Ascending aorta (tissue), 2 donors: ENCODE measurements around the gene RPS2. TPM values are rescaled to one million over a fixed set of nuclear protein-coding genes. Genes with fewer than 3 reads are reported as not detected.
A peak's percentile ranks its signal among the peaks of the same experiment; 100 is the strongest.
"Not testable (repeated sequence)": the region's sequence is repeated elsewhere in the genome, so short reads cannot be mapped to it uniquely, and the experiment has no call there.

ENCODE experiments used
- DNase-seq, 2 donors: peaks; one replicate each; pipeline ENCODE4 v3.0.0-alpha.2; 2019; ENCODE audit warnings: low spot score in 2 of 2
- H3K27ac ChIP-seq, 2 donors: fragments of 200-600 bp; sonication (generic); one replicate each; pipeline ENCODE4 v1.5.1; 2016 to 2017; ENCODE audit warnings: mild to moderate bottlenecking in 1 of 2
- H3K27me3 ChIP-seq: fragments of 200-600 bp; sonication (generic); one replicate; pipeline ENCODE4 v1.5.1; 2017
- H3K36me3 ChIP-seq, 2 donors: fragments of 200-600 bp; sonication (generic); one replicate each; pipeline ENCODE4 v1.5.1; 2016
- H3K4me1 ChIP-seq, 2 donors: fragments of 200-600 bp; sonication (generic); one replicate each; pipeline ENCODE4 v1.5.1; 2016 to 2017; ENCODE audit warnings: mild to moderate bottlenecking in 1 of 2
- H3K4me3 ChIP-seq, 2 donors: fragments of 200-600 bp; sonication (generic); one replicate each; pipeline ENCODE4 v1.5.1; 2016 to 2017; ENCODE audit warnings: mild to moderate bottlenecking in 1 of 2
- H3K9me3 ChIP-seq, 2 donors: fragments of 200-600 bp; sonication (generic); one replicate each; pipeline ENCODE4 v1.5.1; 2016
- CTCF ChIP-seq, 3 experiments: fragments of 200-600 bp in 2 of 3; fragments of 450-650 bp in 1 of 3; sonication (generic) in 2 of 3; IDR thresholded peaks; one replicate each; pipeline ENCODE4 v1.5.1; 2016 to 2019; ENCODE audit warnings: antibody characterized with exemption in 3 of 3, mild to moderate bottlenecking in 1 of 3, moderate library complexity in 1 of 3
- intact Hi-C: fragments of 100-400 bp; cut with DNase I; formaldehyde crosslinking; loops from one replicate; pipeline ENCODE4 v1.15.1; 2023
- total RNA-seq: library from RNA; depleted of rRNA; stranded (reverse); fragments of >200 nt; gene quantifications from one replicate; pipeline ENCODE4 v1.1.0, GENCODE V29; 2016

RPS2 gene
- total RNA-seq, 1 donor from 2014 or later = 2,866 TPM

DNA sequence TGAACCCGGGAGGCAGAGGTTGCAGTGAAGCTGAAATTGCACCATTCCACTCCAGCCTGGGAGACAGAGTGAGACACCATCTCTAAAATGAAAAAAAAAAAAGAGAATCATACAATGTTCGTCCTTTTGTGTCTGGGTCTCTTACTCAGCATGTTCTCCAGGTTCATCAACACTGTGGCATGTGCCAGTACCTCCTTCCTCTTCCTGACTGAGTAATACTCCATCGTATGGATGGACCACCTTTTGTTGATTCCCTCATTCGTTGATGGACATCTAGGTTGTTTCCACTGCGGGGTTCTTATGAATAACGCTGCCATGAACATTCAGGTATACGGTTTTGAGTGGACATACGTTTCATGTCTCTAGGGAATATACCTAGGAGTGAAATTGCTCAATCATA is 42.3 kb downstream of the RPS2 start:
- Histone ChIP-seq H3K36me3 (no peaks in the 10 kb centered on the region), H3K9me3 (no peaks in the 10 kb centered on the region), H3K27ac (no peak overlapping the region), H3K27me3 (peaks cover 16% of the 10 kb centered on the region), H3K4me1 (no peaks in the 10 kb centered on the region), H3K4me3 (no peak overlapping the region)
- TF ChIP-seq CTCF (IDR thresholded peaks at IDR 0.05) = no peak
- intact Hi-C loops = no loop called here
- no peak for DNase-seq

DNA sequence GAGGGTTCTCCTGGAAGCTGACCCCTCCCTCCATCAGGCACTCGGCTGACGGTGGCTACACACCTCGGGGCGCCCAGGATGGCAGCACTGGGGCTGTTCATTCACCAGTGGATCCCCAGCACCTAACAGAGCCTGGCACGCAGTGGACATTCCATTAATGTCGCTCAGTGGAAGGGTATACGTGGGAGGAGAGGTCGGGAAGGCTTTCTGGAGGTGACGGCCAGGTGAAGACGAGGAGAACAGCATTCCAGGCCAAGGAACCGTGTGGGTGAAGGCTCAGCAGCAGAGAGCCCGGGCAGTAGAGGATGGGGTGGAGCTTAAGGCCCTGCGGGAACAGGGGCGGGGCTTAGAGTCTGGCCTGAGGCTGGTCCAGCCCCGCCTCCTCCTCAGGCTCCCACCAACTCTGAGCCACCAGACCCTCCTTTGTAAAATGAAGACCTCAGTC is 43.9 kb downstream of the RPS2 start:
- no peak overlapping the region for H3K4me3 ChIP-seq
- no peaks in the 10 kb centered on the region for H3K36me3 ChIP-seq
- H3K4me1 ChIP-seq = no peaks in the 10 kb centered on the region
- H3K9me3 ChIP-seq = no peaks in the 10 kb centered on the region
- intact Hi-C loops = no loop called here
- H3K27me3 ChIP-seq = peaks cover 21% of the 10 kb centered on the region
- DNase-seq = no peak
- no peak for TF ChIP-seq CTCF (IDR thresholded peaks at IDR 0.05)
- no peak overlapping the region for H3K27ac ChIP-seq

GRCh38 chr16:1920122-1920521 is 44.5 kb downstream of the RPS2 start:
- H3K36me3 ChIP-seq, H3K4me3 ChIP-seq, DNase-seq, intact Hi-C loops, H3K9me3 ChIP-seq, H3K27ac ChIP-seq, H3K4me1 ChIP-seq: not testable (repeated sequence)
- peaks cover 21% of the 10 kb centered on the region for H3K27me3 ChIP-seq

GRCh38 chr16:1919327-1919998 is 45.2 kb downstream of the RPS2 start:
- intact Hi-C loops = no loop called here
- Histone ChIP-seq H3K27ac (no peak overlapping the region), H3K4me1 (no peaks in the 10 kb centered on the region), H3K4me3 (no peak overlapping the region), H3K9me3 (no peaks in the 10 kb centered on the region), H3K27me3 (peaks cover 21% of the 10 kb centered on the region), H3K36me3 (no peaks in the 10 kb centered on the region)
- no peak for DNase-seq
- no peak for TF ChIP-seq CTCF (IDR thresholded peaks at IDR 0.05)

DNA sequence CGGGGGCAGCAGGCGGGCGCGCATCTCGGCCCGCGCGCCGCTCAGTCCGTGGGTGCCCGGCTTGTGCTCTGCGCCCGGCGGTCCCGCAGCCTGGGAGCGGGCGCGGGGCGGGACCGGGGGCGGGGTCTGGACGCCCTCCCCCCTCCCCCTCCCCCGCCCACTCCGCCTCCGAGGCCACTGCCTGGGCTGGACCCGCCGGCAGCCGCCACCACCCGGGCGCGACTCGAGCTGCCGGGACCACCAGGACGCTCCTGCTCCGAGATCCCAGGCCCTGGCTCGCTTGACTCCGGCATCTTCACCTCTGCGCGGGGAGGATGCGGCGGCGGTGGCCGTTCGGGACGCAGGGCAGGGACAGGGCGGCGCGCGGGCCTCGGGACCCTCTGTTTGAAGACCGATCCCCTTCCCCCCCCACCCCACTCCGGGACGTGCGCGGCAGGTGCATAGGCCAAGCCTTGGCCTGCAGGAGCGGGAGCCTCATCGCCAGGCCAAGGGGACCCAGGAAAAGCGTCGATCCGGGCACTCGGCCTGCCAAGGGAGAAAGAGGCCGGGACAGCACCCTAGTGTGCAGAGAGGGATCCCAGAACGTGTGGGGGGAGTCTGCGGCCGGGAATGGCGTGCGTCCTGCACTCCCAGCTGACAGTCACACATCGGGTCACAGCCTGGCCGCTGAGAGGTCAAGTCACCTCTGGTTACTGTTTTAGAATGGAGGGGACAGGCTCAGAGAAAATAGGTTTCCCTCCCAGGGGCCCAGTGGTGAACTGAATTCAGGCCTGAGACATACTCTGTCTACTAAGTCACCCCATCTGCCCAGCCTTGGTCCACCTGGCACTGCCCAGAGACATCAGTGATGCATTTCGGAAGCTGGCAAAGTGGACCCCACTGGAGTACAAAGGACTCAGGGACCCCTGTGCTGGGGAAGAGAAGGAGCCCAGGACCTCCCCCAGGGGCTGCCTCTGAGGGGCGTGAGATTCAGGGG is 46.0 kb downstream of the RPS2 start, which contains the start of gene HS3ST6:
Gene HS3ST6, minus strand, starts transcription at position 65 of the 976 bp plus-strand sequence. CDS start 92 bp downstream, outside the sequence.
- Histone ChIP-seq H3K4me3 (peak within 1 kb of the TSS in 1 of 2 donors; percentile 35), H3K27ac (no peak within 1 kb of the TSS), H3K4me1 (no peaks in the 10 kb centered on the region), H3K27me3 (peaks cover 21% of the 10 kb centered on the region), H3K9me3 (no peaks in the 10 kb centered on the region), H3K36me3 (no peaks in the 10 kb centered on the region)
- no peak for DNase-seq
- intact Hi-C loops = no loop called here
- TF ChIP-seq CTCF (IDR thresholded peaks at IDR 0.05) = no peak
